ENCODE data around the gene FHAD1. TPM values are rescaled to one million over a fixed set of nuclear protein-coding genes. Genes with fewer than 3 reads are reported as not detected.

The FHAD1 gene
- total and polyA plus RNA-seq, 2 donors (not counting 3 experiments of a cell fraction or from before 2014, with no cell fraction given) = 0.04 to 0.69 TPM

- Histone ChIP-seq H3K9ac (replicated peaks; ENCODE audit: extremely low read depth, insufficient read depth, low read length) (no peak overlapping the region), H4K20me1 (replicated peaks; ENCODE audit: control insufficient read depth, extremely low read depth, insufficient read depth, low read length) (no peaks in the 10 kb centered on the region), H3K27ac (ENCODE audit: insufficient read depth, low read depth, low read length) (no peak overlapping the region), H2AFZ (ENCODE audit: low read depth, low read length) (no peak overlapping the region), H3K4me3 (replicated peaks in 1 of 3; ENCODE audit: insufficient read depth in 1 of 3, low read depth in 1 of 3, low read length in 3 of 3) (no peak overlapping the region), H3K4me1 (ENCODE audit: control insufficient read depth, extremely low read depth, insufficient read depth, low read length) (peaks cover 15% of the 10 kb centered on the region), H3K27me3 (ENCODE audit: control insufficient read depth in 2 of 2, insufficient read depth in 2 of 2, low read length in 2 of 2) (no peaks in the 10 kb centered on the region), H3K9me3 (replicated peaks; ENCODE audit: control insufficient read depth, insufficient read depth, low read length) (no peaks in the 10 kb centered on the region), H3K79me2 (ENCODE audit: control insufficient read depth, insufficient read depth, low read length) (peaks cover 59% of the 10 kb centered on the region), H3K36me3 (ENCODE audit: control insufficient read depth in 2 of 2, extremely low read depth in 1 of 2, insufficient read depth in 2 of 2, low read length in 2 of 2) (peaks cover 7 to 18% of the 10 kb centered on the region in 2 experiments), H3K9me1 (replicated peaks; ENCODE audit: control insufficient read depth, extremely low read depth, insufficient read depth, low read length) (no peaks in the 10 kb centered on the region), H3K4me2 (ENCODE audit: insufficient read depth, low read length) (no peak overlapping the region)
- ChIA-PET POLR2A (no interaction called here), CTCF (interaction anchor here (1.3 to 13.1 kb wide), 2 partner anchors 95 to 100 kb away, joined by 4 to 332 read pairs; no protein-coding TSS in a partner anchor)
- no TSS peak for BruUV-seq (replicated peaks)
- TF ChIP-seq GATA2 (IDR thresholded peaks at IDR 0.05; ENCODE audit: insufficient read depth, insufficient read length, low read depth, low read length) (no peak), EZH2 (IDR thresholded peaks at IDR 0.05; ENCODE audit: borderline replicate concordance, low read depth, low read length, severe bottlenecking) (no peak), JUN (IDR thresholded peaks at IDR 0.05; ENCODE audit: borderline replicate concordance, insufficient read depth, insufficient read length, low read depth) (no peak), POLR2A (IDR thresholded peaks at IDR 0.05; ENCODE audit: low read depth, low read length) (no peak), CTCF (IDR thresholded peaks at IDR 0.05; ENCODE audit: extremely low read depth in 1 of 2, insufficient read depth in 1 of 2, low read depth in 1 of 2, low read length in 2 of 2) (no peak), MYC (IDR thresholded peaks at IDR 0.05; ENCODE audit: low read depth, low read length) (no peak), FOS (IDR thresholded peaks at IDR 0.05; ENCODE audit: borderline replicate concordance, insufficient read depth, low read length) (no peak), POLR2AphosphoS5 (IDR thresholded peaks at IDR 0.05; ENCODE audit: insufficient read depth, low read depth, low read length) (no peak), MAX (IDR thresholded peaks at IDR 0.05; ENCODE audit: insufficient read depth, insufficient read length) (no peak)
- dilution Hi-C loops (cut with MboI; ENCODE audit: extremely low pct_ligation_motif_present, low sequenced_read_pairs) = no loop called here
- no peak for FAIRE-seq
- intact Hi-C loops (cut with micrococcal nuclease) = no loop called here
- no peak for DNase-seq (ENCODE audit: low read depth, low spot score)
These were observed 176.5 kb downstream of the FHAD1 start for GRCh38 chr1:15423355-15424077.

Data from endothelial cell of umbilical vein (primary cell).